Keratinocyte (primary cell): Measurements from ENCODE around the gene HMGB2.

Experiments
- EZH2 ChIP-seq: IDR thresholded peaks from one replicate; pipeline ENCODE4 v1.6.1; 2012; ENCODE audit warnings: inconsistent platforms, mild to moderate bottlenecking, low read length, moderate library complexity
- TF ChIP-seq, protein P1 (sequence below), 3 experiments: IDR thresholded peaks in 1 of 3; conservative IDR thresholded peaks in 1 of 3; optimal IDR thresholded peaks in 1 of 3; 2 replicates in 2 of 3; 3 replicates in 1 of 3; pipeline versions ENCODE3 to v1.5.1; 2011; ENCODE audit warnings: low read length in 3 of 3, mild to moderate bottlenecking in 3 of 3, moderate library complexity in 2 of 3, control low read depth in 1 of 3, inconsistent platforms in 1 of 3; ENCODE audit not compliant: insufficient read depth in 2 of 3; ENCODE audit errors: extremely low read depth in 1 of 3

DNA sequence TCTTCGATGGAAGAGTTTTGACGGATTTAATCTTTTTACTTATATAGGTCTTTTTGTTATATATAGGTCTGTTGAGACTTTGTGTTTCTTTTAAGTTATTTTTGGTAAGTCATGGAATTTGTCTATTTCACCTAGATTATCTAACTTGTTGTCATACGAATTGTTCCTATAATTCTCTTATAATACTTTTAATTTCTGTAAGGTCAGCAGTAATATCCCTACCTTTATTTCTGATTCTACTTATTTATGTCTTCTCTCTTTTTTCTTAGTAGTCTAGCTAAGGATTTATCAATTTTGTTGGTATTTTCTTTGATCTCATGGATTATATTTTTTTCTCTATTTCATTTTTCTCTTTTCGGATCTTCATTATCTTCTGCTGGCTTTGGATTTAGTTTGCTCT, 48.2 kb upstream of the HMGB2 start:
- TF ChIP-seq, protein P1, sequence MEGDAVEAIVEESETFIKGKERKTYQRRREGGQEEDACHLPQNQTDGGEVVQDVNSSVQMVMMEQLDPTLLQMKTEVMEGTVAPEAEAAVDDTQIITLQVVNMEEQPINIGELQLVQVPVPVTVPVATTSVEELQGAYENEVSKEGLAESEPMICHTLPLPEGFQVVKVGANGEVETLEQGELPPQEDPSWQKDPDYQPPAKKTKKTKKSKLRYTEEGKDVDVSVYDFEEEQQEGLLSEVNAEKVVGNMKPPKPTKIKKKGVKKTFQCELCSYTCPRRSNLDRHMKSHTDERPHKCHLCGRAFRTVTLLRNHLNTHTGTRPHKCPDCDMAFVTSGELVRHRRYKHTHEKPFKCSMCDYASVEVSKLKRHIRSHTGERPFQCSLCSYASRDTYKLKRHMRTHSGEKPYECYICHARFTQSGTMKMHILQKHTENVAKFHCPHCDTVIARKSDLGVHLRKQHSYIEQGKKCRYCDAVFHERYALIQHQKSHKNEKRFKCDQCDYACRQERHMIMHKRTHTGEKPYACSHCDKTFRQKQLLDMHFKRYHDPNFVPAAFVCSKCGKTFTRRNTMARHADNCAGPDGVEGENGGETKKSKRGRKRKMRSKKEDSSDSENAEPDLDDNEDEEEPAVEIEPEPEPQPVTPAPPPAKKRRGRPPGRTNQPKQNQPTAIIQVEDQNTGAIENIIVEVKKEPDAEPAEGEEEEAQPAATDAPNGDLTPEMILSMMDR (optimal IDR thresholded peaks at IDR 0.05 in 1 of 3, IDR thresholded peaks at IDR 0.05 in 1 of 3, conservative IDR thresholded peaks at IDR 0.05 in 1 of 3; ENCODE audit: extremely low read depth in 1 of 3, insufficient read depth in 2 of 3, low read length in 3 of 3) = no peak
- TF ChIP-seq EZH2 = no peak
